ENCODE measurements around the gene TDRD15.

TDRD15 gene

GRCh38 chr2:21123473-21124393, at the start of gene TDRD15:
TDRD15 (plus strand) TSS chr2:21123968; CDS start chr2:21137468, 13,500 bp downstream.
- no peaks in the 10 kb centered on the region for H3K36me3 ChIP-seq
- no peak within 1 kb of the TSS for H3K4me3 ChIP-seq (ENCODE audit: low read depth, low read length)
- DNase-seq = no peak
- H3K9me3 ChIP-seq (ENCODE audit: severe bottlenecking) = no peaks in the 10 kb centered on the region
- no peak for TF ChIP-seq CTCF (IDR thresholded peaks at IDR 0.05; ENCODE audit: low read depth, low read length)
- no peak within 1 kb of the TSS for H3K27ac ChIP-seq
- peaks cover 16% of the 10 kb centered on the region for H3K27me3 ChIP-seq (ENCODE audit: insufficient read depth, low read depth, severe bottlenecking)

GRCh38 chr2:21078296-21078695, 45.5 kb upstream of the TDRD15 start:
- no peak overlapping the region for H3K4me3 ChIP-seq (ENCODE audit: low read depth, low read length)
- H3K27me3 ChIP-seq (ENCODE audit: insufficient read depth, low read depth, severe bottlenecking) = peaks cover 2% of the 10 kb centered on the region
- no peak for DNase-seq
- peaks cover 5% of the 10 kb centered on the region for H3K9me3 ChIP-seq (ENCODE audit: severe bottlenecking)
- TF ChIP-seq CTCF (IDR thresholded peaks at IDR 0.05; ENCODE audit: low read depth, low read length) = no peak
- H3K36me3 ChIP-seq = no peaks in the 10 kb centered on the region
- no peak overlapping the region for H3K27ac ChIP-seq

GRCh38 chr2:21083482-21083881, 40.3 kb upstream of the TDRD15 start:
- H3K4me3 ChIP-seq (ENCODE audit: low read depth, low read length) = no peak overlapping the region
- no peak for TF ChIP-seq CTCF (IDR thresholded peaks at IDR 0.05; ENCODE audit: low read depth, low read length)

GRCh38 chr2:21084401-21084800, 39.4 kb upstream of the TDRD15 start:
- Histone ChIP-seq H3K27ac (no peak overlapping the region), H3K9me3 (ENCODE audit: severe bottlenecking) (no peaks in the 10 kb centered on the region), H3K4me3 (ENCODE audit: low read depth, low read length) (no peak overlapping the region), H3K36me3 (no peaks in the 10 kb centered on the region), H3K27me3 (ENCODE audit: insufficient read depth, low read depth, severe bottlenecking) (peaks cover 18% of the 10 kb centered on the region)
- no peak for TF ChIP-seq CTCF (IDR thresholded peaks at IDR 0.05; ENCODE audit: low read depth, low read length)
- DNase-seq = no peak

More at GRCh38 chr2:21083482-21083881, 40.3 kb upstream of the TDRD15 start:
- DNase-seq = no peak
- H3K27me3 ChIP-seq (ENCODE audit: insufficient read depth, low read depth, severe bottlenecking) = peaks cover 15% of the 10 kb centered on the region
- H3K36me3 ChIP-seq = no peaks in the 10 kb centered on the region
- H3K9me3 ChIP-seq (ENCODE audit: severe bottlenecking) = peaks cover 5% of the 10 kb centered on the region
- H3K27ac ChIP-seq = no peak overlapping the region

- Histone ChIP-seq H3K27me3 (ENCODE audit: insufficient read depth, low read depth, severe bottlenecking) (peaks cover 15% of the 10 kb centered on the region), H3K36me3 (no peaks in the 10 kb centered on the region), H3K4me3 (ENCODE audit: low read depth, low read length) (no peak overlapping the region), H3K9me3 (ENCODE audit: severe bottlenecking) (no peaks in the 10 kb centered on the region), H3K27ac (no peak overlapping the region)
- DNase-seq = no peak
- no peak for TF ChIP-seq CTCF (IDR thresholded peaks at IDR 0.05; ENCODE audit: low read depth, low read length)
Observed at GRCh38 chr2:21092308-21092869, 31.4 kb upstream of the TDRD15 start.

Data from WERI-Rb-1 (cell line).